ENCODE measurements around the gene APBA2.

DNA sequence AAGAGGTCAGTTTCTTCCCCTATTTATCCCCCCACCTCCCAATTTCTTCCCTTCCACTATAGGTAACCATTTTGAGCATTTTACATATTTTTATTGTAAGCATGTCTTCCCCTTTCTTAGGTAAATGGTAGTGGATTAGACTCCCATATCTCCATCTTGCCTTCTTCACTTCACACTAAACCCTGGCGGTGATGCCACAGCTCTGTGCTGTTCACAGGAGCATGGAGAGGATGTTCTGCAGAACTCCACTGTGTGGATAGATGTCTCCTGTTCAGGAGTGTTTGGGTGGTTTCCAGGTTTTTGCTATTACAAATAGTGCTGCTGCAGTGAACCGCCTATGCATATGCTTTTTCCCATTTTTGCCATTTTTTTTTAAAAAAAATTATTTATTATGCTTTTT, 201.1 kb downstream of the APBA2 start:
- no peak for TF ChIP-seq POLR2A (IDR thresholded peaks at IDR 0.05; ENCODE audit: low read depth, low read length)
- TF ChIP-seq, protein P1, sequence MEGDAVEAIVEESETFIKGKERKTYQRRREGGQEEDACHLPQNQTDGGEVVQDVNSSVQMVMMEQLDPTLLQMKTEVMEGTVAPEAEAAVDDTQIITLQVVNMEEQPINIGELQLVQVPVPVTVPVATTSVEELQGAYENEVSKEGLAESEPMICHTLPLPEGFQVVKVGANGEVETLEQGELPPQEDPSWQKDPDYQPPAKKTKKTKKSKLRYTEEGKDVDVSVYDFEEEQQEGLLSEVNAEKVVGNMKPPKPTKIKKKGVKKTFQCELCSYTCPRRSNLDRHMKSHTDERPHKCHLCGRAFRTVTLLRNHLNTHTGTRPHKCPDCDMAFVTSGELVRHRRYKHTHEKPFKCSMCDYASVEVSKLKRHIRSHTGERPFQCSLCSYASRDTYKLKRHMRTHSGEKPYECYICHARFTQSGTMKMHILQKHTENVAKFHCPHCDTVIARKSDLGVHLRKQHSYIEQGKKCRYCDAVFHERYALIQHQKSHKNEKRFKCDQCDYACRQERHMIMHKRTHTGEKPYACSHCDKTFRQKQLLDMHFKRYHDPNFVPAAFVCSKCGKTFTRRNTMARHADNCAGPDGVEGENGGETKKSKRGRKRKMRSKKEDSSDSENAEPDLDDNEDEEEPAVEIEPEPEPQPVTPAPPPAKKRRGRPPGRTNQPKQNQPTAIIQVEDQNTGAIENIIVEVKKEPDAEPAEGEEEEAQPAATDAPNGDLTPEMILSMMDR (conservative IDR thresholded peaks at IDR 0.05; ENCODE audit: low read depth, low read length) = no peak
- TF ChIP-seq MXI1 (IDR thresholded peaks at IDR 0.05; ENCODE audit: borderline replicate concordance, low read depth, low read length) = no peak
- TF ChIP-seq RCOR1 (IDR thresholded peaks at IDR 0.05; ENCODE audit: insufficient replicate concordance, low read length) = no peak
- TF ChIP-seq RAD21 (IDR thresholded peaks at IDR 0.05; ENCODE audit: low read length) = no peak
- TF ChIP-seq, protein P2, sequence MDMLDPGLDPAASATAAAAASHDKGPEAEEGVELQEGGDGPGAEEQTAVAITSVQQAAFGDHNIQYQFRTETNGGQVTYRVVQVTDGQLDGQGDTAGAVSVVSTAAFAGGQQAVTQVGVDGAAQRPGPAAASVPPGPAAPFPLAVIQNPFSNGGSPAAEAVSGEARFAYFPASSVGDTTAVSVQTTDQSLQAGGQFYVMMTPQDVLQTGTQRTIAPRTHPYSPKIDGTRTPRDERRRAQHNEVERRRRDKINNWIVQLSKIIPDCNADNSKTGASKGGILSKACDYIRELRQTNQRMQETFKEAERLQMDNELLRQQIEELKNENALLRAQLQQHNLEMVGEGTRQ (IDR thresholded peaks at IDR 0.05; ENCODE audit: low read depth, low read length) = no peak
- no peak for TF ChIP-seq MAZ (IDR thresholded peaks at IDR 0.05; ENCODE audit: borderline replicate concordance, low read depth, low read length)
- TF ChIP-seq SMC3 (IDR thresholded peaks at IDR 0.05; ENCODE audit: low read depth, low read length) = no peak
- no peak for TF ChIP-seq CEBPB (IDR thresholded peaks at IDR 0.05; ENCODE audit: low read depth, low read length)
- no peak for TF ChIP-seq FOS (IDR thresholded peaks at IDR 0.05; ENCODE audit: low read depth, low read length)
- no peak for TF ChIP-seq ELK1 (IDR thresholded peaks at IDR 0.05; ENCODE audit: borderline replicate concordance, low read depth, low read length)
